Stimulated activated naive CD8-positive, alpha-beta T cell treated with anti-CD3 and anti-CD28 coated beads, Interleukin-15, amount 100 ng/mL, for 72 hours (primary cell): ENCODE results near the gene LSAMP.
"Not testable (repeated sequence)": the region's sequence is repeated elsewhere in the genome, so short reads cannot be mapped to it uniquely, and the experiment has no call there.

Experiments
- ATAC-seq: fragments of 150-1000 bp; cut with Tn5 transposase; 2 replicates; pipeline ENCODE4 v1.10.0; 2021; ENCODE audit warnings: mild to moderate bottlenecking, moderate library complexity
- DNase-seq, 2 donors: peaks; one replicate each; pipeline ENCODE4 v3.0.0; 2021 to 2022
- H3K27ac Mint-ChIP-seq, 2 donors: one replicate each; pipeline ENCODE4 v1.8.0; 2022; ENCODE audit warnings: mild to moderate bottlenecking in 2 of 2, mixed read lengths in 2 of 2, moderate library complexity in 2 of 2
- H3K27me3 Mint-ChIP-seq: one replicate; pipeline ENCODE4 v1.8.0; 2022; ENCODE audit warnings: mixed read lengths
- H3K4me1 Mint-ChIP-seq: one replicate; pipeline ENCODE4 v1.8.0; 2022; ENCODE audit warnings: mild to moderate bottlenecking, mixed read lengths
- H3K4me3 Mint-ChIP-seq, 2 donors: one replicate each; pipeline ENCODE4 v1.8.0; 2022; ENCODE audit warnings: mild to moderate bottlenecking in 2 of 2, mixed read lengths in 2 of 2, moderate library complexity in 1 of 2
- H3K9me3 Mint-ChIP-seq, 2 donors: one replicate each; pipeline ENCODE4 v1.8.0; 2022; ENCODE audit warnings: mixed read lengths in 2 of 2

Gene LSAMP

DNA sequence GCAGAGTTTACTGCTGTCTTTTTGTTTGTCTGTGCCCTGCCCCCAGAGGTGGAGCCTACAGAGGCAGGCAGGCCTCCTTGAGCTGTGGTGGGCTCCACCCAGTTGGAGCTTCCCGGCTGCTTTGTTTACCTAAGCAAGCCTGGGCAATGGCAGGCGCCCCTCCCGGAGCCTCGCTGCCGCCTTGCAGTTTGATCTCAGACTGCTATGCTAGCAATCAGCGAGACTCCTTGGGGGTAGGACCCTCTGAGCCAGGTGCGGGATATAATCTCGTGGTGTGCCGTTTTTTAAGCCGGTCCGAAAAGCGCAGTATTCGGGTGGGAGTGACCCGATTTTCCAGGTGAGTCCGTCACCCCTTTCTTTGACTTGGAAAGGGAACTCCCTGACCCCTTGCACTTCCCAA, 236.5 kb downstream of the LSAMP start:
- H3K27me3 Mint-ChIP-seq = not testable (repeated sequence)

DNA sequence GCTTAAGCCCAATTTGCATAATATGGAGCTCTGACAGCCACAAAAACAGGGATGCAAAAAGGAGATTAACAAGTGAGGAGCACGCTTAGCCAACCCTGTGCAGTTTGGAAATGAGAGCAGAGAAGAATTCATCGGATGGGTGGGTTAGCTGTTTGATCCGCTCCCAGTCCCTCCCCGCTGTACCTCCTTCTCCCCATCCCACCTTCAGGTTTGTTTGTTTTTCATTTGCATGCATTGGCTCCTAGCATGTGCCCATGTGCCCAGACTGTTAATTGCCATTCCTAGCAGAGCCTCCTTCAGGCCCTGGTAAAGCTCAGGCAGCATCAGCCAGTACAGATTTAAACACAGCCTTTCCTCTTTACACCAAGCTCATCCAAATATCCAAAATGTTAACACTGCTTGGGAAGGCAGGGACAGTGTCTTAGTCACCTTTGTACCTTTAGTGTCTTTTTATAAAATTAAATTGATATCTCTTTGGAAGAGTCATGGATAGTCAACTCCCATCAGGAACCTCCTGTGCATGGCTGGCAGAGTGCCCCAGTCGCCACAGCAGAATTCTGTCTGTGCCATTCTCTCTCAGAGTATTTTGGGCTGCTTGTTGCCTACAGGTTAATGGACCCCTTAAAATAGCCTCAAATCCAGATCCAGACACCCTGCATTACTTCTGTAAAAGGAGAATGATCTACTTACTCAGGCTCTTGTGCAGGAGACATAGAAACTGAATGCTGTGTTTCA, 244.2 kb downstream of the LSAMP start:
- DNase-seq (no peak), ATAC-seq (no peak)
- H3K9me3 Mint-ChIP-seq = peaks cover 0 to 22% of the 10 kb centered on the region in 2 donors
- H3K27me3 Mint-ChIP-seq = no peaks in the 10 kb centered on the region
- no peak overlapping the region for H3K27ac Mint-ChIP-seq
- no peak overlapping the region for H3K4me3 Mint-ChIP-seq
- no peaks in the 10 kb centered on the region for H3K4me1 Mint-ChIP-seq

More for the DNA sequence above, 236.5 kb downstream of the LSAMP start:
- H3K9me3 Mint-ChIP-seq, H3K4me1 Mint-ChIP-seq, DNase-seq, ATAC-seq, H3K4me3 Mint-ChIP-seq, H3K27ac Mint-ChIP-seq: not testable (repeated sequence)

DNA sequence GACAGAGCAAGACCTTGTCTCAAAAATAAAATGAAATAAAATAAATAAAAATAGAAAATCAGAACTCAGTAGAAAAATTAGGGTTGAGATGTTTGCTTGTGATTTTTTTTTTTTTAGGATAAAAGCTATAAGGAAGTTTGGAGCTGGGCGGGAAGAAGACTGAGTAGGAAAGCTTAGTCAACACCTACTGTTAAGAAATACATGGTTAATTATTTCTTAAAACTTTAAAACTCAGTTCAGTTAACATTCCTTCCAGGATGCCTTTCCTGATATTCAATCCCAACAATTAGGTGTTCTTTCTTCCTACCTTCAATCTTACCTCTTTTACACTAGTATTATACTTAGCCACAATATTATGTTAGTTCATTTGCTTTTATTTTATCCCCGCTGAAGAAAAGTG, 246.2 kb downstream of the LSAMP start:
- H3K27ac Mint-ChIP-seq = no peak overlapping the region
- H3K27me3 Mint-ChIP-seq = no peaks in the 10 kb centered on the region
- no peak overlapping the region for H3K4me3 Mint-ChIP-seq
- H3K4me1 Mint-ChIP-seq = no peaks in the 10 kb centered on the region
- peaks cover 2 to 22% of the 10 kb centered on the region in 2 donors for H3K9me3 Mint-ChIP-seq
- ATAC-seq = no peak
- no peak for DNase-seq

DNA sequence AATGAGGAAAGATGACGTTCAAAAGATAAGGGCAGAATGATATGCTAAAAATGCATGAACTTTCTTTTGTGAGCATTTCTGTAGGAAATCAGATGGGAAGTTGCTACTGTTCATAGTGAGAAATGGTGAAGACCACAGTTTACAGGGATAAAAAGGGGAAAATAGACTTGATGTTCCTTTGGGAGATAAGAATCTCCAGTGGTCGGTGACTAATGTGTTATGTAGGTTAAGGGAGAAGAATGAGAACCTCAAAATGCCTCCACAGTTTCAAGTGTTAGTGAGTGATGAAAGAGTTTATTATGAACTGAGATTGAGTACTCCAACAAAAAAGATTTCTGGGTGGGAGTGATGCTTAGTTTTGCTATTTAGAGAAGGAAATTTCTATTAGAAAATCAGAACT, 247.2 kb downstream of the LSAMP start:
- no peak for DNase-seq
- Mint-ChIP-seq H3K4me1 (no peaks in the 10 kb centered on the region), H3K27ac (no peak overlapping the region), H3K4me3 (no peak overlapping the region), H3K27me3 (no peaks in the 10 kb centered on the region), H3K9me3 (peaks cover 6 to 21% of the 10 kb centered on the region in 2 donors)
- ATAC-seq = no peak

DNA sequence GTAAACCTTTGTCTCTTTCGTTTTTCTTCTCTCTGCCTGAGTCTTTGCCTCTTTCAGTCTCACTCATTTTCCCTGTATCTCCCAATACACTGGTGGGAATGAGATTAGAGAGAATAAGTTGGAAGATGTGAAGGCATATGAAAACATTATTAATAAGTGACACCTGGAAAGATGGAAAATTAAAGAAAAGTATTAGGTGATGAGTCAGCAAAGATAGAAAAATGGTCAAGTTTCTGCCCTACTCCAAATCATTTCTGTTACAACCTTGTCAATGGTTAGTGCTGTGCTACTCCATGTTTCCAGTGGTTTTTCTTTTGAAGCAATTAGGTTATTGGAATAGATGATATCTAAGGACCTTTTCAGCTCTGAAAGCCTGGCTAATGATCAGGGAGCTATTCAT, 252.8 kb downstream of the LSAMP start:
- no peak for ATAC-seq

DNA sequence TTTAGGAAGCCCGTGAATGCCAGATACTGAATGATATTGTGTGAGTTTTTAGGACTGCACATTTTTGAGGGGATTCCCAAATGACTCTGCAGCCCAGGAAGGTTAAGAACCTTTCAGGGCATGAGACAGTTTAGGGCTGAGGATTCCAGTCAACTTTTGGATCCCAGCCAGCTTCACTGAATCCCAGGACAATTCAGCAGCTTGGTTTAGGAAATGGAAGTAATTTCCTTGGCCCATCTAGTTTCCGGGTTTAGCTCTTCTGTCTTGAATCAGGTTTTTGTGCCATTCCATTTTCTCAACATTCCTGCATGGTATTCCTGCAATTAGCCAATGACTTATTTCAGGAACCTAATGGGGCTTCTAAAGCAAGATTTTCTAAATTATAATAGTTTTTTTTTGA, 253.9 kb downstream of the LSAMP start:
- H3K27me3 Mint-ChIP-seq = peaks cover 7% of the 10 kb centered on the region
- DNase-seq (no peak), ATAC-seq (no peak)
- peaks cover 0 to 6% of the 10 kb centered on the region in 2 donors for H3K9me3 Mint-ChIP-seq
- H3K27ac Mint-ChIP-seq = no peak overlapping the region
- no peak overlapping the region for H3K4me3 Mint-ChIP-seq
- H3K4me1 Mint-ChIP-seq = no peaks in the 10 kb centered on the region

More for the DNA sequence above, 252.8 kb downstream of the LSAMP start:
- no peak overlapping the region for H3K27ac Mint-ChIP-seq
- no peaks in the 10 kb centered on the region for H3K4me1 Mint-ChIP-seq
- peaks cover 4% of the 10 kb centered on the region for H3K27me3 Mint-ChIP-seq
- no peak overlapping the region for H3K4me3 Mint-ChIP-seq
- no peak for DNase-seq
- peaks cover 5 to 6% of the 10 kb centered on the region in 2 donors for H3K9me3 Mint-ChIP-seq

DNA sequence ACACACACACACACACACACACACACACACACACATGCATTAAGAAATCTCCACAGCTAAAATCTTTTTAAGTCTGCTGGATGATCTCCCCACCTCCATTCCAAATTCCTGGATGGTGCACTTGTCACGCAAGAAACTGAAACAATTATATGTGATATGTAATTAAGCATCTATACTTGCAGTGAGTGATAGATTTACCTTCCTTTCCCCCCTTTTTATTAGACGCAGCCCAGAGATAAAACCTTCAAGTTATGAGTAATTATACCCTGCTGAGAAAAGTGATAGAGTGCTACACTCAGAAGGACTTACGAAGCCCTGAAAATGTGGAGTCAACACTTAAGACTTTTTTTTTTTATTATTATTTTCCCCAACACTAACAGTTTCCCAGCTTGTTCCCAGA, 255.2 kb downstream of the LSAMP start:
- Mint-ChIP-seq H3K27ac (peak overlapping the region in 1 of 2 donors; percentile 26), H3K9me3 (peaks cover 4 to 6% of the 10 kb centered on the region in 2 donors), H3K4me1 (no peaks in the 10 kb centered on the region), H3K27me3 (peaks cover 7% of the 10 kb centered on the region), H3K4me3 (no peak overlapping the region)
- ATAC-seq (no peak), DNase-seq (no peak)

DNA sequence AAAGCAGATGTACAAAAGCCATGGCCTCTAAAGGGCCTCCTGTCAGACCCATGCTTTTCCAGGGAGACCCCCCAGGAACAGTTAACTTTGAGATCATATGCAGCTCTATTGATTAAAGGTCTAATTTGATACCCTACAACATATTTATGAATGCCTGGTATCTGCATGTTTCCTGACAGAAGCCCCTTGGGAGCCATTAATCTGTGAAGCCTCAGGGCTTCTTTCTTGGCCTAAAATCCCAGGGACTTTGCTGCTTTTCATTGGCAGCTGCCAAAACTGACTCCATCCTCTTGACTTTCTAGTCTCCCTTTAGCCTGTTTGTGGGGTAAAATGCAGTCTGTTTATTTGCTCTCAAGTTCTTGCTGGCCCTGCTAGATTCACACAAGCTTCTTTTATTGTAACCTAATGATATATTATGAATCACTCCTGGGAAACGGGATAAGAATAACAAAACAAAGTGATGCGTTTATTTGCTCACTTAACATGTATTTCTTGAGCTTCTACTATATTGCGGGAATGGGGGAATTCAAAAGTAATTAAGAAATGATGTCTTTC, 257.0 kb downstream of the LSAMP start:
- peaks cover 7% of the 10 kb centered on the region for H3K27me3 Mint-ChIP-seq
- DNase-seq = no peak
- H3K9me3 Mint-ChIP-seq = peaks cover 0 to 4% of the 10 kb centered on the region in 2 donors
- H3K27ac Mint-ChIP-seq = no peak overlapping the region
- H3K4me1 Mint-ChIP-seq = no peaks in the 10 kb centered on the region
- no peak overlapping the region for H3K4me3 Mint-ChIP-seq
- no peak for ATAC-seq

DNA sequence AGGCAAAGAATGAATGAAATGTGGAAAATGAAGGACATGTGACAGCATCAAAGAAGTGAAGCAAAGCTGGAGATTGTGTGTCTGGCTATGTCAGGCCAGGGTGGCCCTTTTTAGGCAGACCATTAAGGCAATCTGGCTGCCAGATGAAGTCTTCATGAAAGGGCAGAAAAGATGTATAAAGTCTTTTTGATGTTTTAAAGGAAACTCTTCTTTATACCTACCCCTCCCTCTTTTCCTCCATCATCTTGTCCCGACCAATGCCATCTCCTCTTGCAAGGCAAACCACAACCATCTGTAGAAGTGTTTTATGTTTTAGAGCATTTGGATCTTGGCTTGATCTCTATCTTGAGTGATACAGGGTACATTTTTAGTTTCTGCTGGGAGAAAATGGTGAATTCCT, 259.2 kb downstream of the LSAMP start:
- Mint-ChIP-seq H3K9me3 (peaks cover 0 to 8% of the 10 kb centered on the region in 2 donors), H3K4me3 (no peak overlapping the region), H3K4me1 (no peaks in the 10 kb centered on the region), H3K27me3 (peaks cover 7% of the 10 kb centered on the region), H3K27ac (no peak overlapping the region)
- ATAC-seq = no peak
- DNase-seq = no peak

DNA sequence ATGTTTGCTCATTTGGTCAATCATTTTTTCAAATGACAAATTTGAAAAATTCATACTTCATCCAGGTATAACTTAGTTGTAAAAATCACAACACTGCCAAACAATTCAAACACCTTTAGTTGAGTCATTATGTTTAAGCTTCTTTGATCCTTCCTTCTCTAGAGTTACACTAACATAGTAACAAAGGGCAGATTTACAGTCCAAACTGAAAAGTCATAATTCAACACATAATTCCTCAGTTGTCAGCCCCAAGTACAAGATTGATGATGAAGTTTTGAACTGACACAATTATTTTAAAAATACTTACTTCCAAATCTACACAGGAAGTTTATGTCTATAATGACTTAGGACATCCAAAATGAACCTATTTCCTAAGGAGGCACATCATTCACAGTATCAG, 264.1 kb downstream of the LSAMP start:
- Mint-ChIP-seq H3K27me3 (no peaks in the 10 kb centered on the region), H3K4me1 (no peaks in the 10 kb centered on the region), H3K4me3 (no peak overlapping the region), H3K9me3 (peaks cover 0 to 8% of the 10 kb centered on the region in 2 donors), H3K27ac (no peak overlapping the region)
- DNase-seq (no peak), ATAC-seq (no peak)

DNA sequence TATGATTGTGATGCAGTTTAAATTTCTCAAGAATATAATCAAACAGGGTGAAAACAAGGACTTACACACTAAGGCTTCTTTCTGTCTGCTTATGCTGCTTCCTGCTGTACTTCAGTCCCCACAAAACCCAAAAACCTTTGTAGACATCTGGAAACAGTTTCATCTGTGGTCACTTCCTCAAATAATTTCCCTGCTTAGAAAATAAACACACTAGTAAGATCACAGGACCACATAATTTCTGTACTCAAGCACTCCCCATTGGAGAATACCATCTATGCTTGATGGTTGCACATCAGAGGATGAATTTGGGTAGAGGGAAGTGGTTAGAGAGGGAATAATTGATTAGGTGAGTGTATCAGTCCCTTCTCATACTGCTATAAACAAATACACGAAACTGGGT, 266.2 kb downstream of the LSAMP start:
- Mint-ChIP-seq H3K27me3 (no peaks in the 10 kb centered on the region), H3K9me3 (peaks cover 0 to 4% of the 10 kb centered on the region in 2 donors), H3K4me3 (no peak overlapping the region), H3K27ac (no peak overlapping the region), H3K4me1 (no peaks in the 10 kb centered on the region)
- DNase-seq = no peak
- no peak for ATAC-seq

DNA sequence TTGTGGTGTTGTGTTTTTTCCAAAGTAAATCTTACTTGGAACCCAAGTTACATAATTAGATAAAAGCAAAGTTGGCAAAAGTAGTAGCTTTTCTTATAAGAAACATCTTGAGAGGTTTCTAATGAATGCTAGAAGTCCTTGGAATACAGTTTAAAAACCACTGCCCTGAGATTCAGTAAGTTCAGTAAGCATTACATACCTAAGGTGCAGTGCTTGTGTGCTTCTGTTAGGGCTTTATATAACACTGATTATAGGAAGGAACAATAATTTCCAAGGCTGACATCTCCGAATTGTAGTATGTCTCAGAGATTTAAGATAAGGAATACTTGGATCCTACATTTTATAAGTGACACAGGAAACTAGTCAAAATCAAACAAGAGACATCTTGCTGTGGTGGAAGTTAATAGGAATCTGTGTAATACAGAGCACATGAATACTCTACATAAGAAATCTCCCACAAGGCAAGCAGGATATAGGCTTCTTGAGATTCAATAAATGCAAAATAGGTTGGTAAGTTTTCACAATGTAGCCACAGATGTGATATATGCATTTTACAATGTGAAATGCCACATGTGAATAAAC, 268.2 kb downstream of the LSAMP start:
- no peaks in the 10 kb centered on the region for H3K4me1 Mint-ChIP-seq
- no peaks in the 10 kb centered on the region for H3K27me3 Mint-ChIP-seq
- DNase-seq (no peak), ATAC-seq (no peak)
- H3K27ac Mint-ChIP-seq = no peak overlapping the region
- H3K4me3 Mint-ChIP-seq = no peak overlapping the region
- no peaks in the 10 kb centered on the region for H3K9me3 Mint-ChIP-seq

DNA sequence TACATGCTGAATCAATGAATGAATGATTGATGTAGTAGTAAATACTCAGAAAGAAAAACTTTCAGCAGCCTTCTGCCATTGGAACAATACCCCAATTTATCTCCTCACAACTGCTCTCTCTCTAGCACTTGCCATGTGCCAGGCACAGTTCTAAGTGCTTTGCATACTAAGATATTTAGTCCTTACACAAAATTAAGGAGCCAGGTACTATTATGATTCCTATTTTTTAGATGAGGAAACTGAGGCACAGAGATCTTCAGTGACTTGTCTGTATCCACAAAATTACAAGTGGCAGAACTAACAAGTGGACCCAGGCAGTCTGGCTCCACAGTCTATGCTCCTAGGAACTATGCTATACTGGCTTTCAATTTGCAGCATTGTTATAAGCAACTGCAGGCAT, 279.2 kb downstream of the LSAMP start:
- Mint-ChIP-seq H3K4me3 (no peak overlapping the region), H3K9me3 (no peaks in the 10 kb centered on the region), H3K27ac (no peak overlapping the region), H3K27me3 (no peaks in the 10 kb centered on the region), H3K4me1 (no peaks in the 10 kb centered on the region)
- no peak for ATAC-seq
- no peak for DNase-seq

DNA sequence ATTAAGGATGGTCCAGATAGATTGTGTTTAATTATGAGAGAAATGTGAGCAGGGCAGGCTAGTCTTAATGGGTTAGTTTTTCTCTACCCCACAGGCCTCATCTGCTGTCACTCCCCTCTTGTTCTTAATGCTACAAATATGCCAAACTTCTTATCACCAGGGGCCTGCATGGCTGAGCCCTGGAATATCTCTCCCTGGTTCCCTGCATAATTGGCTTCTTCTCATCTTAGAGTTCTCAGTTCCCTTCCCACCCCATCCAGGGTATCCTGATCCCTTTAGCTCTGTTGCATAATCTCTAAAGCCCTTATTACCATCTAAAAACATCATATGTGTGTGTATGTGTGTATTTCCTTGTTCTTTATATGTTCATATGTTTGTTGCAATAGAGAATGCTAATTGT, 279.6 kb downstream of the LSAMP start:
- Mint-ChIP-seq H3K27me3 (no peaks in the 10 kb centered on the region), H3K9me3 (no peaks in the 10 kb centered on the region), H3K4me3 (no peak overlapping the region), H3K4me1 (no peaks in the 10 kb centered on the region), H3K27ac (no peak overlapping the region)
- DNase-seq (no peak), ATAC-seq (no peak)

DNA sequence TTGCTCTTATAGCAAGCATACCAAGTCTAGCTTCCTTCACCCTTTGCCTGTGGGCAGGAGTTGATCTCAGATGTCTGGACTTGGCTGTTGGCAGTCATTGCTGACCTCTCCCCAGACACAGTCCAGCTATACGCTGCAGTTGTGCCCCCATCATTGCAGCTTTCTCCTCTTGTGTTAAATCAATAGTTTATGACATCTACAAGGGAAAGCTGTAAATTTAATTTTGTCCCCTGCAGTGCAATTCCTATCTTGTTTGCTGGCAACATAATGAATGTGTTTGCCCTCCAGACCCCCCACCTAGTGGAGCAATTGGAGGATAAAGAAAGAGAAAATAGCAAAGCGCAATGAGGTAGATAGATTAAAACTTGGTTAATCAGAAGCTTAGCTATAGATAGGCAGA, 280.2 kb downstream of the LSAMP start:
- DNase-seq (no peak), ATAC-seq (no peak)
- Mint-ChIP-seq H3K4me1 (no peaks in the 10 kb centered on the region), H3K4me3 (no peak overlapping the region), H3K27me3 (no peaks in the 10 kb centered on the region), H3K9me3 (no peaks in the 10 kb centered on the region), H3K27ac (no peak overlapping the region)

DNA sequence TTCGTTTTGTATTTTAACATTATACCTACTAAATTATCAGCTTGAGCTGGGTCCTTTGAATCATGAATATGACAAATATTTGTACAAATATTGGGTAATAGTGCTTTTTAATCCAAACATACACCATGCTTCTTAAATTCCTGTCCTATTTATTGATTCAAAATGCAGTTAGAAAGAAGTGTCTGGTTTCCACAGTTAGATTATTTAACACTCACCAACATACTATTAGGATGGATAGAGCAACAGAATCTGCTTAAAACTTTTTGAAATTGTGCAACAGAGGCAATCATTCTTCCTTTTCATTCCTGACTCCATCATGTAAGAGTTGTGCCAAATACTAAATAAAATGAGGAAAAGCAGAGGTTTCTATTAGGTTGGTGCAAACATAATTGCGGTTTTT, 281.2 kb downstream of the LSAMP start:
- Mint-ChIP-seq H3K9me3 (no peaks in the 10 kb centered on the region), H3K4me1 (no peaks in the 10 kb centered on the region), H3K4me3 (no peak overlapping the region), H3K27ac (no peak overlapping the region), H3K27me3 (no peaks in the 10 kb centered on the region)
- no peak for DNase-seq
- no peak for ATAC-seq
